GM12865 (cell line): Measurements from ENCODE around the gene ITGAV.

Experiments used
- DNase-seq: peaks from one replicate; pipeline ENCODE4 v3.0.0; 2010; ENCODE audit warnings: low read depth
- H3K4me3 ChIP-seq: 2 replicates; pipeline ENCODE4 v1.5.1; 2011; ENCODE audit warnings: mild to moderate bottlenecking, low read depth, low read length, control low read depth
- TF ChIP-seq, protein P1 (sequence below): IDR thresholded peaks from 2 replicates; pipeline ENCODE4 v1.5.1; 2011; ENCODE audit warnings: low read length, control low read depth, low read depth, inconsistent platforms; ENCODE audit not compliant: insufficient read depth; ENCODE audit errors: missing control alignments

ITGAV gene

DNA sequence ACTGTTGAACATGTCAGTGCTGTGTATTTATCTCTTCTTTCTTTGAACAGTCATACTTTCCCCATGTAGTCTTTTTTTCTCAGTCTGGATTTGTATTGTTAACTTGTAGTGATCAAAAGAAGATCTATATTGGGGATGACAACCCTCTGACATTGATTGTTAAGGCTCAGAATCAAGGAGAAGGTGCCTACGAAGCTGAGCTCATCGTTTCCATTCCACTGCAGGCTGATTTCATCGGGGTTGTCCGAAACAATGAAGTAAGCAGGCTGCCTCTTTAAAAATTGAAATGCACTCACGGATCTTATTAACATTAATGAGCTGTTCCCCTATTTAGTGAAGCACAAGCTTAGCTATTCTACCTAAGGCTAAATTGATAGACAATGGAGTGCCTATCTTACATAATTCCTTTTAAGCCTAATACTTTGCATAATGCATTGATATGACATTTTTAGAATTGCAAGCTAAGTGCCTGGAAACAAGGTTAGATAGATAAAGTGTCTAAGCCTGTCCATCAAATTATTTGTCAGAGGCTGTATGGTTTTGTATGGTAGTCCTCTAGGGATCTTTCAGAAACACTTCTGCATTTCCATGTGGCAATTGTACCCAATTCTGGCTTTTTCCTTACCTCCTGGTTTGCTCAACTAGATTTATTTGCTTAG, 74.7 kb downstream of the ITGAV start:
- DNase-seq, result no peak
- TF ChIP-seq, protein P1, sequence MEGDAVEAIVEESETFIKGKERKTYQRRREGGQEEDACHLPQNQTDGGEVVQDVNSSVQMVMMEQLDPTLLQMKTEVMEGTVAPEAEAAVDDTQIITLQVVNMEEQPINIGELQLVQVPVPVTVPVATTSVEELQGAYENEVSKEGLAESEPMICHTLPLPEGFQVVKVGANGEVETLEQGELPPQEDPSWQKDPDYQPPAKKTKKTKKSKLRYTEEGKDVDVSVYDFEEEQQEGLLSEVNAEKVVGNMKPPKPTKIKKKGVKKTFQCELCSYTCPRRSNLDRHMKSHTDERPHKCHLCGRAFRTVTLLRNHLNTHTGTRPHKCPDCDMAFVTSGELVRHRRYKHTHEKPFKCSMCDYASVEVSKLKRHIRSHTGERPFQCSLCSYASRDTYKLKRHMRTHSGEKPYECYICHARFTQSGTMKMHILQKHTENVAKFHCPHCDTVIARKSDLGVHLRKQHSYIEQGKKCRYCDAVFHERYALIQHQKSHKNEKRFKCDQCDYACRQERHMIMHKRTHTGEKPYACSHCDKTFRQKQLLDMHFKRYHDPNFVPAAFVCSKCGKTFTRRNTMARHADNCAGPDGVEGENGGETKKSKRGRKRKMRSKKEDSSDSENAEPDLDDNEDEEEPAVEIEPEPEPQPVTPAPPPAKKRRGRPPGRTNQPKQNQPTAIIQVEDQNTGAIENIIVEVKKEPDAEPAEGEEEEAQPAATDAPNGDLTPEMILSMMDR, result no peak
- no peak overlapping the region for H3K4me3 ChIP-seq

DNA sequence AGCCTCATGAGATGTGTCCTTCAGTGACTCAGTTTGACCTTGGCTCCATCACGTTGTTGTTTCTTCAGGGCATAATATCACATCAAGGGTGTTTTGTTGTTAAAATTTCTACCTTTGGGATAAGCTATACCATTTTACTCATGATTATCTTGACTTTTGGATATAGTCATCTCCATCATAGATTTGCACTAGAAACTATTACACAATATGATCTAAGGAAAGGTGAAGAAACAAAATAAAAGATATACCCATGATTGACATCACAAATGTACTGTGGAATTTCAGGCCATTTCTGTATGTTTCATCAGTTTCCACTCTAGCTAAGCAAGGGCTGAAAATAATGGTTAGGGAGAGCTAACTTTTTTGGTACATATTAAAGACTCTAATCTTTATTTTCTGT, 79.3 kb downstream of the ITGAV start:
- no peak for DNase-seq
- TF ChIP-seq, protein P1, result no peak
- H3K4me3 ChIP-seq, result no peak overlapping the region

DNA sequence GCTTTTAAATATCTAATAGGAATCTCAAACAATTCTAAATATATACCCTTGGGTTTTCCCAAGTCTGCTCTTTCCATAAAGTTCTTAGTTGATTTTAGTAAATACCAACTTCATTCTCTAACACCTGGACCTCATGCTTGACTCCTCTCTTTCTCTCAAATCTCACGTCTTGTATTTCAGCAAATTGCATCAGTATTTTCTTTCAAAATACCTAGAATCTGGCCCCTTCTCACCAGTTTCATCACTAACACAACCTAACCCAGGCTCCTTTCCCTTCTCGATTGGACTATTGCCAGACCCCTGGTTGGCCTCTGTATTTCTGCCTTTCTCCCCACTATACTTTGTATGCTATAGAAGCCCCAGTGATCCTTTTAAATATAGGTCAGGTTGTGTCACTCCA, 81.0 kb downstream of the ITGAV start:
- TF ChIP-seq, protein P1, result no peak
- DNase-seq, result no peak
- H3K4me3 ChIP-seq, result no peak overlapping the region

DNA sequence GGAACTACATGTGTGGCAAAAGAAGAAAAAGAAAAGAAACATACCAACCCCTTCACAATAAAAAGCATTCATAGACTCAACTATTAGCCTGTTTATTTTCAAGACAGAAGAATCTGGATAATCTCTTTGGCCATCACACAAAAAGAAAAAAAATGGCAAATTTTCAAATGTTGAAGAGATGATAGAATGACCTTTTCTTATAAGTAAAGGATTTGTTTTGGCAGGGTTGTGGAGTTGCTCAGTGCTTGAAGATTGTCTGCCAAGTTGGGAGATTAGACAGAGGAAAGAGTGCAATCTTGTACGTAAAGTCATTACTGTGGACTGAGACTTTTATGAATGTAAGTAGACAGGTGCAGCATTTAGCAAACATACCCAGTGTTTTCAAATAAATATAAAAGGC, 85.5 kb downstream of the ITGAV start:
- no peak overlapping the region for H3K4me3 ChIP-seq
- no peak for DNase-seq
- TF ChIP-seq, protein P1, result no peak

DNA sequence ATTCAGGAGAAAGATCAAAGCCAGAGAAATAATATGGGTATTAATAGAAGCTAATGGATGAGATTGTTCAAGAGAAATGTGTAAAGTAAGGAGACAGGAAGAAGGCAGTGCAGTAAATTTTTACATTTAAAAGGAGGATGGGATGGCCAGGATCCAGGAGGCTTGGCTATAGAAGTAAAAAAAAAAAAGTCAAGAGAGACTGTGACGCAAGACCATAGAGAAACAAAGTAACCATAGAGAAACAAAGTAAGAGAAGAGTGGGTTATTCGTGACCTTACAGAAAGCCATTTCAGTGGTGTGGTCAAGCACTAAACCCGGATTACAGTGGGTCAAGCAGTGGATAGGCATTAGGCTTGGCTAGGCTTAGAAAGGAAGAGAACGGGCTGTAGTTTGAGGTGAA, 93.5 kb downstream of the ITGAV start:
- no peak overlapping the region for H3K4me3 ChIP-seq
- DNase-seq, result no peak
- TF ChIP-seq, protein P1, result no peak

DNA sequence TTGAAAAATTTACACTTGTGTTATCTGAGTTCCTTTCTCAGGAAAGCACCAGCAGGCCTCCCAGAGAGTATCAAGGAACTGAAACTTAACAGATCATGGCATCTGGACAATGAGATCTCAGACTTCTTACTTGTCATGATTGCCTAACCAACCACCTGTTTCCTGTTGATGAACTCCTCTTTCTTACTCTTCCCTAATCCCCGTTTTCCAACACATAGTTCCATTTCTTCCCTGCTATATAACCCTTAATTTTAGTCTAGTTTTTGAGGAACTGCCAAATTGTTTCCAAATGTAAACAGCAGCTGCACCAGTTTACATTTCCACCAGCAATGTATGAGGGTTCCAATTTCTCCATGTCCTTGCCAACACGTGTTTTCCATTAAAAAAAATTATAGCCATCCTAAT, 98.0 kb downstream of the ITGAV start:
- TF ChIP-seq, protein P1, result no peak
- peak; percentile 7 for DNase-seq
- H3K4me3 ChIP-seq, result no peak overlapping the region

DNA sequence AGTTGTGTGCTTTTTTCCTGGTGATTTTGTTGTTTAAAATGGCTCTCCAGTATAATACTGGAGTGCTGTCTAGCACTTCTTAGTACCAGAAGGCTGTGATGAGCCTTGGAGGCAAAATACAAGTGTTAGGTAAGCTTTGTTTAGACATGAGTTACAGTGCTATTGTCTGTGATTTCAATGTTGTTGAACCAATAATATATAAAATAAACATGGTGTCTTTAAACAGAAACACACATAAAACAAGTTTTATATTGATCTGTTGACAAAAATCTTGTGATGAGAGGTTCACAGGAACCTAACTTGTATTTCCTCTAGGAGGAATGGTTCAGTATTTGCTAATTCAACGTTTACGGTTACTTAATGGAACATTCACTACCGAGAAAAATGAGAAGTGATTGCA, 99.0 kb downstream of the ITGAV start:
- no peak overlapping the region for H3K4me3 ChIP-seq
- DNase-seq, result no peak
- TF ChIP-seq, protein P1, result no peak
